HG03575 (cell line): ENCODE results near the gene GXYLT2.
"Not testable (repeated sequence)": the region's sequence is repeated elsewhere in the genome, so short reads cannot be mapped to it uniquely, and the experiment has no call there.

ENCODE experiments used
- ATAC-seq: cut with Tn5 transposase; IDR thresholded peaks from one replicate; pipeline ENCODE4 v1.9.1; 2021; ENCODE audit not compliant: unreplicated experiment, insufficient number of reproducible peaks, low FRiP score; ENCODE audit errors: extremely low read depth

GXYLT2 gene

DNA sequence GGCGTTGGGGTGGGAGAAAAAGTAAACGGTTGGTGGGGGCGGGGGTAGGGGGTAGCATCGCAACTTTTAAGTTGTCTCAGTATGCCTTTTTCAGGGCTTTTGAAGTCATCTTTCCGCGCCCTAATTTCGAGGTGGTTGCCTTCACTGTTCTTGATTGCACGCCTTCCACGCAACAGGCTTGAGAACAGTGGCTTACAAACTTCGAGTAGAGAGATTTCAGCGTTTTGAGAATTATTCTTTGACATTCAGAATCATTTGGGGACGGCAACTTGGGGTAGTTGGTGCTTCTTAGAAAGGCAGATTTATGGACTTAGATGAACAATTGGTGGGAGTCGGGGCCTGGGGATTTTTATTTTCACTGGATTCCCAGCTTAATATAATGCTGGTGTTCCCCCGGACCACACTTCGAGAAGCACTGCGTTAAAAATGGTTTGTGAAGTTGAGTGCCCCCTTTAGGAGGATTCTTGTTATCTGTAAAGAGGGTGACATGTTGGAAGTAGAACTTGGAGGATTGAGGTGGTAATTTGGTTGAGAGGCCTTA, 109.6 kb downstream of the GXYLT2 start:
- no peak for ATAC-seq

- no peak for ATAC-seq
Observed at GRCh38 chr3:72998466-72998865, 110.6 kb downstream of the GXYLT2 start.

- no peak for ATAC-seq
Observed at GRCh38 chr3:72999951-73000350, 112.1 kb downstream of the GXYLT2 start.

DNA sequence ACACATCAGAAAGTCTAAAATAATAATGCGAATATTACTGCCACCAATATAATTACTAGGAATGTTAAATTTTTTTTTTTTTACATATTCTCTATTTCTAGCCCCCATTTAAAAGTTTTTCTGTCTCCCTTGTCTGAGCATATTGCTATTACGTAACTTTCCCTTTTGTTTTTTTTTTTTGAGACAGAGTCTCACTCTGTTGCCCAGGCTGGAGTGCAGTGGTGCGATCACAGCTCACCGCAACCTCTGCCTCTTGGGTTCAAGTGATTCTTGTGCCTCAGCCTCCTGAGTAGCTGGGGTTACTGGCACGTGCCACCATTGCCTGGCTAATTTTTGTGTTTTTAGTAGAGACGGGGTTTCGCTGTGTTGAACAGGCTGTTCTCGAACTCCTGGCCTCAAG, 115.2 kb downstream of the GXYLT2 start:
- ATAC-seq: not testable (repeated sequence)

- ATAC-seq: no peak
Observed at GRCh38 chr3:73004316-73004715, 116.5 kb downstream of the GXYLT2 start.

- no peak for ATAC-seq
Observed at GRCh38 chr3:73007992-73008712, 120.3 kb downstream of the GXYLT2 start.

GRCh38 chr3:73009008-73009407, 121.2 kb downstream of the GXYLT2 start:
- no peak for ATAC-seq

- ATAC-seq: no peak
Observed at GRCh38 chr3:73009750-73010149, 121.9 kb downstream of the GXYLT2 start.

DNA sequence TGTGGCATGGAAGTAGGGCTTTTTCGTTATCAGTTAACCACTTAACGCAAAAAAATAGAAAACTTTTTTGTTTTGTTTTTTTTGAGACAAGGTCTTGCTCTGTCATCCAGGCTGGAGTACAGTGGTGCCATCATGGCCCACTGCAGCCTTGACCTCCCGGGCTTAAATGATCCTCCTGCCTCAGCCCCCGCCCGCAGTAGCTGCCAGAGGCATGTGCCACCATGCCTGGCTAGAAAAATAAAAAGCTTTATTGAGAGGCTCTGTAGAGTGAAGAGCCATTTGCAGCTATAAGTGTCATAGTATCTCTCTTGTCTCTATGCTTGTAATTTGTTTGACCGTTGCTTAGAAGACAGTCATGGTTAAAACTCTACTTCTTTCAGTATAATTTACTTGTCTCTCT, 122.3 kb downstream of the GXYLT2 start:
- ATAC-seq: no peak

- no peak for ATAC-seq
Observed at GRCh38 chr3:73018298-73018697, 130.5 kb downstream of the GXYLT2 start.

DNA sequence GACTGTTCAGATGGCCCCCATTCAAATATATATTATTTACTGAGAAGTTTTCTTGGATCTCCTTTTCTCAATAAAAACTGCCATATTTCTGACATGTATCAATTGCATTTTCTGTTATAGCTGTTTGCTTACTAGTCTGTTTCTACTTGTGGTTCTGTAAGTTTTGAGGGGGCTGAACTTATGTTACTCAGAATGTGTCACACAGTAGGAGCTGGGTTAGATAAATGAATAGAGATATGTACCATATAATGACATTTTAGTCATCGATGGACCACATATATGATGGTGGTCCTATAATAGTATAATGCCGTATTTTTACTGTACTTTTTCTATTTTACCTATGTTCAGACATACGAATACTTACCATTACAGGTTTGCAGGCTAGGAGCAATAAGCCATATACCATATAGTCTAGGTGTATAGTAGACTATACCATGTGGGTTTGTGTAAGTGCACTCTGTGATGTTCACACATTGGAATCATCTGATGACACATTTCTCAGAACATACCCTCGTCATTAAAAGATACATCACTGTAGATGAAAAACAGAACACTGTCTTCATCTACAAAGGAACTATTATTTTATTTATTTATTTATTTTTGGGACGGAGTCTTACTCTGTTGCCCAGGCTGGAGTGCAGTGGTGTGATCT, 131.1 kb downstream of the GXYLT2 start:
- ATAC-seq: no peak

DNA sequence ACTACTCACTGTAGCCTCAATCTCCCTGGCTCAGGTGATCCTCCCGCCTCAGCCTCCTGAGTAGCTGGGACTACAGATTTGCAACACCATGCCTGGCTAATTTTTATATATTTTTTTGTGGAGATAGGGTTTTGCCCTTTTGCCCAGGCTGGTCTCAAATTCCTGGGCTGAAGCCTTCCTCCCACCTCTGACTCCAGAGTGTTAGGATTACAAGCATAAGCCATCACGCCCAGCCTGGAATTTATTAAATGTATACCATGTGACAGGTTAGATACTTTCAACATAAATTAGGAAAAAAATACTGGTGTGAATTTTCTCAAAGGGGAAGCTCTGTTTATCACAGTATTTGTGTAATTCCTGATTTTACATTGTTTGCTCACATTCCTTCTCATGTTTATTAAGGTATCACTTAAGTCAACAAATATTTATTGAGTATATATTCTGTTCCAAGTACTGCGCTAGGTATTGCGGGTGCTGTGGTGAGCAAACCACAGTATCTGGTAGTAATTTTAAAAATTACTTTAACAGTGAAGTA, 133.5 kb downstream of the GXYLT2 start:
- no peak for ATAC-seq

- no peak for ATAC-seq
Observed at GRCh38 chr3:73024836-73025235, 137.0 kb downstream of the GXYLT2 start.

DNA sequence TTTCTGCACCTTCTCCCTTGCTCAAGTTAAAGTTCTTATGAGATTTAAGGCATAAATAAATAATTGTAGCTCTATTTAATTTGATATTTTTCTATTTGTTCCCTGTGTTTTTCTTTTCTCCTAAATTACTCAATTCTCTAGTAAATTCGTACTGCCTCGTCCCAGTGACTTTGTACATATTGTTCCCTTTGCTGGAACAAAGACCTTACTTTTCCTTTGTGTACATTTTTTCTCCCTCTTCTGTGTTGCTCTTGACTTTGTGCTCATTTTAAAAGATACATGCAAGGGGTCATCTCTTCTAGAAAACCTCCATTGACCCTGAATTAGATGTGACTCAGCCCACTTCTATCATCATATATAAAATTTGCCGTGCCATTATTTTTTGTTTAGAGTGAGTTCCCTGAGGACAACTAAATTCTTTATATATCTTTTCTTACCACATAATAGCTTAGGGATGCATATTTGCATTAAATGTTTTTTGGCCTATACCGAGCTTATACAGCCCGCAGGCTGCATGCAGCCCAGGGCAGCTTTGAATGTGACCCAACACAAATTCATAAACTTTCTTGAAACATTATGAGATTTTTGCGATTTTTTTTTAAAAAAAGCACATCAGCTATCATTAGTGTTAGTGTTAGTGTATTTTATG, 138.4 kb downstream of the GXYLT2 start:
- ATAC-seq: no peak
